ENCODE measurements around the gene RAB5A.
A peak's percentile ranks its signal among the peaks of the same experiment; 100 is the strongest.
"Not testable (repeated sequence)": the region's sequence is repeated elsewhere in the genome, so short reads cannot be mapped to it uniquely, and the experiment has no call there.

RAB5A gene

DNA sequence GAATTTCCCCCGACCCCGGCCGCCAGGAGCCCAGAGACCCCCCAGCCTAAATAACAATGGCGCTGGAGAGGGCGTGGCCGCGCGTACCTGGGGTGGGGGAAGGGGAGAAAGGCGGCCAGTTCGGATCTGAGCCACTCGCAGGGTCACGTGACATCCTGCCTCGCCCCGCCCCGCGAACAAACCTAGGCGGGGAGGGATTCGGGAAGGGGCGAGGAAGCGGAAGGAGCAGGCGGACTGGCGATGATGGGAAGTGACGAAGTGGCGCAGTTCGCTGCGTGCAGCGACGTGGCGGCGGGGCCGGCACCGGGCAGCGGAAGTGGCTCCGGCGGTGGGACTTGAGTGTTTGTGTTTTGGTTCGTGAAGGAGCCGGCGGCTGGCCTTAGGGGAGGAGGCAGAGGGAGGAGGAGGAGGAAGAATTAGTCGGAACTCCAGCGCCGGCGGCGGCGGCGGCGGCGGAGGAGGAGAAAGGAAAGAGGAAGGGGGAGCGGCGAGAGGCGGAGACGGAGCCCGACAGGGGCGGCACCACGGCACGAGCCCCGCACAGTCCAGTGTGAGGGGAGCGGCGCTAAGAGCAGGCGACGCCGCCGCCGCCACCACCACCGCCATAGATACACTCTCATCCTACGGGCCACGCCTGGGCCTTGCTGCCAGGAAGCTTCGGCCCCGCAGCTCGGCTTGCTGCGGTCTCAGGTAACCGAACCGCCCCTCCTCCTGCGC, at the start of gene RAB5A:
Gene RAB5A (plus strand): TSS at position 266 of the 717 bp plus-strand sequence. CDS start 3,802 bp downstream, outside the sequence.
- DNase-seq, result peak; percentile 95

GRCh38 chr3:19898721-19899120, 48.2 kb upstream of the RAB5A start:
- no peak for DNase-seq

- DNase-seq, result no peak
Observed at GRCh38 chr3:19899264-19899663, 47.6 kb upstream of the RAB5A start.

DNA sequence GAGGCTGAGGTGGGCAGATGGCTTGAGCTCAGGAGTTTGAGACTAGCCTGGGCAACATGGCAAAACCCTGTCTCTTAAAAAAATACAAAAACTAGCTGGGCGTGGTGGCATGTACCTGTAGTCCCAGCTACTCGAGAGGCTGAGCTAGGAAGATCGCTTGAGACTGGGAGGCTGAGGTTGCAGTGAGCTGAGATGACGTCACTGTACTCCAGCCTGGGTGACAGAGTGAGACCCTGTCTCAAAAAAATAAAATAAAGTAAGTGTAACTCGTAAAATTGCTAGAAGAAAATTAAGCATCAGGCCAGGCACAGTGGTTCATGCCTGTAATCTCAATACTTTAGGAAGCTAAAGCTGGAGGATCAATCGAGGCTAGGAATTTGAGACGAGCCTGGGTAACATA, 47.1 kb upstream of the RAB5A start:
- not testable (repeated sequence) for DNase-seq

- DNase-seq, result no peak
Observed at GRCh38 chr3:19901337-19901736, 45.6 kb upstream of the RAB5A start.

DNA sequence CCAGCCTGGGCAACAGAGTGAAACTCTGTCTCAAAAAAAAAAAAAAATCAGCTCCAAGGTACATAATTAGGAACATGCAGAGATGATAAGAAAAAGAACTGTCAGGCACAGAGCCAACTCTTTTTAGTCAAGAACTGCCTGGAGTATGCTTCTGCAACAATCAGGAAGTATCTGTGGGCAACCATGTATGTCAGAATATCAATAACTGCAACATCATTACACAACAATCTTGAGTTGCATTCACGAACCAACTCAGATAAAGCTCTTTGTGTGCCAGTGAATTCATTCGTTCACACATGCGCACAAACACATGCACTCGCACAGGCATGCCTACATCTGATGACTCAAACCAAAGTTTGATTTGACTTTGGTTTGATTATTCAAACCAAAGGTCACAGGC, 45.0 kb upstream of the RAB5A start:
- no peak for DNase-seq

DNA sequence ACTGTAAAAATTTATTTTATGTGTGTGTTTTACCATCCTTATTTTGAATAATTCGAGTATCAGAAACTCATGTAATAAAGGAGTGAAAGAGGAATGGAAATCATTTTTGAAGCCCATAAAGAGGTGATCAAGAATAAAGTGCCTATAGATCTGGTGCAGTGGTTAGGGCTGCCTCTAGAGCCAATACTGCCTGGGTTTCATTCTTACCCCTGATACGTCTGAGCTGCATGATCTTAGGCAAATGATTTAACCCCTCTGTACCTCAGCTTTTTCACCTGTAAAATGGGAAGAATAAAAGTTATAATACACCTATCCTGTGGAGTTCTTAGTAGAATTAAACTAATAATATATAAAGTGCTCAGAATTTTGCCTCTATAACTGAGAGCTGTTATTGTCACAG, 43.2 kb upstream of the RAB5A start:
- DNase-seq, result no peak

- no peak for DNase-seq
Observed at GRCh38 chr3:19907523-19907922, 39.4 kb upstream of the RAB5A start.

GRCh38 chr3:19911452-19911851, 35.4 kb upstream of the RAB5A start:
- DNase-seq, result no peak

GRCh38 chr3:19917167-19917566, 29.7 kb upstream of the RAB5A start:
- DNase-seq, result no peak

DNA sequence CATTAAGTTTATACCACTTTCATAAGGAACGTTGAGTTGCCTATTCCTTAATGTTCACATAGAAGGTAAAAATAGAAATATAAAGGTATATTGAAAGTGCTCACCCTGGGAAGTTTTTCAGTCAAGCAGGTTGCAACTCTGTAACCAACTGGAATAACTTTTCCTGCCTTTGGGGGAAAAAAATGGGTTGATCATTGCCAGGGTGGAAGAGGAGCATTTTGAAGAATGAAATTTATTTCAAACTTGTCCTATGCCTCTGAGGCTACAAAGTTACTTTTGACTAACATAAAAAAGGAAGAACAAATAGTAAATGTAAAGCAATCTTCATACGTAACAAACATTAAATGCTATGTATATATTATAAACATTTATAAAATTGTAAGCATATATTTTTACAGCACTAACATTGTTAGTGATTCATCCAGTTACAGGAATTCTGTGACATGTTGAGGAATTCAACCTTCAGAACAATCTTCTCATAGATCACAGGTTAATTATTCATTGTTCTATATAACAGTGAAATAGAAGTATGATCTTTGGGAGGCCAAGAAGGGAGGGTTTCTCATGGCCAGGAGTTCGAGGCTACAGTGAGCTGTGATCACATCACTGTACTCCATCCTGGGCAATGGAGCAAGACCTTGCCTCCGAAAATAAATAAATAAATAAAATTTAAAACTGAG, 26.4 kb upstream of the RAB5A start:
- no peak for DNase-seq

GRCh38 chr3:19931180-19931692, 15.7 kb upstream of the RAB5A start:
- no peak for DNase-seq

GRCh38 chr3:19931767-19932188, 15.1 kb upstream of the RAB5A start:
- no peak for DNase-seq

GRCh38 chr3:19932422-19932821, 14.5 kb upstream of the RAB5A start:
- DNase-seq, result no peak

- no peak for DNase-seq
Observed at GRCh38 chr3:19934098-19934566, 12.8 kb upstream of the RAB5A start, which contains the start of gene EFHB. TSS of gene EFHB (minus strand) at chr3:19934217. CDS start at chr3:19934018, 199 bp downstream.

DNA sequence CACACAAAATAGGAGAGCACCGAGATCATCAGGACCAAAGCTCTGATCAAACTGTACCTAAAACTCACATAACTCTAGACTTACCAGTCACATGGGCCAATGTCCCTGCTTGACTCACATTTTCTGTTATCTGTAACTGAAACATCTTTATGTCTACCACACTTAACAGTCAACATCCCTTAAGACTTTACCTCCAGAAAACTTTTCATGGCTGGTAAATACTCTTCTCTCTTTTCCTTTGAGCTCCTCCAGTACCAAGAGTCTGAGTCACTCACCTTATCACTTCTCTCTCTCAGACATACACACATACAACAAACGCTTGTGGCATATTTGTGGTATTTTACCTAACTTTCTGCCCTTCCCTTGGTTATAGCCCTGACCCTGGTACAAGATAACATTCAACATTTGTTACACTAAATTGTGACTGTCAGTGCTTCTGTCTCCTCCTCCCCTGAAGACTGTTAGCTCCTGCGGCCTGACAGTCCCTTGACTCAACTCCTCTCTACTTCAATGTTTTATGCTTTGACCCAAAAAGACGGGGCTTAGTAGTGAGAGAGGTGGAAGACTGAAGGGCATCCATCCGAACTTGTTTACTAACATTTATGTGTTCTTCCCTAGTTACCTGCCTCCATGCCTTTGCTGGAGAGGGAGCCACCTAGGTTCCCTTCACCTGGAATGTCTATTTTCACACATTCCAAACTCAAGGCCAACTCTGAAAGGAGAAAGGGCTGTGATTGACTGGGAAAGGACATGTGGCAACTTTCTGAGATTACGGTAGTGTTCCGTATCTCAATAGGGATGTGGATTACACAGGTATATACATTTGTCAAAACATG, 9.2 kb upstream of the RAB5A start:
- no peak for DNase-seq

- no peak for DNase-seq
Observed at GRCh38 chr3:19938295-19938627, 8.6 kb upstream of the RAB5A start.

DNA sequence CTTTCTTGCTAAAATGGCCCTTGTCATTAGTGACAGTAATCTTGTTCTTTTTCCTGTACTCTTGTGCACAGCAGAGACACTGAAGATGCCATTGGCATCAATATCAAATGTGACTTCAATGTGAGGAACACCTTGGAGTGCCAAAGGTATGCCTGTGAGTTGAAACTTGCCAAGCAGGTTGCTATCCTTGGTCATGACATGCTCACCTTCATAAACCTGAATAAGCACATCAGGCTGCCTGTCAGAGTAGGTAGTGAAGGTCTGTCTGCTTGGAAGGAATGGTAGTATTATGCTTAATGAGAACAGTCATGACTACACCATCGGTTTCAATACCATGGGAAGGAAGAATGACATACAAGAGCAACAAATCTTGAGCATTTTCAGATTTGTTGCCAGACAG, 6.3 kb upstream of the RAB5A start:
- DNase-seq, result no peak

- no peak for DNase-seq
Observed at GRCh38 chr3:19945534-19945933, 1.4 kb upstream of the RAB5A start.

- no peak for DNase-seq
Observed at GRCh38 chr3:19945969-19946831, 697 bp upstream of the RAB5A start.

DNA sequence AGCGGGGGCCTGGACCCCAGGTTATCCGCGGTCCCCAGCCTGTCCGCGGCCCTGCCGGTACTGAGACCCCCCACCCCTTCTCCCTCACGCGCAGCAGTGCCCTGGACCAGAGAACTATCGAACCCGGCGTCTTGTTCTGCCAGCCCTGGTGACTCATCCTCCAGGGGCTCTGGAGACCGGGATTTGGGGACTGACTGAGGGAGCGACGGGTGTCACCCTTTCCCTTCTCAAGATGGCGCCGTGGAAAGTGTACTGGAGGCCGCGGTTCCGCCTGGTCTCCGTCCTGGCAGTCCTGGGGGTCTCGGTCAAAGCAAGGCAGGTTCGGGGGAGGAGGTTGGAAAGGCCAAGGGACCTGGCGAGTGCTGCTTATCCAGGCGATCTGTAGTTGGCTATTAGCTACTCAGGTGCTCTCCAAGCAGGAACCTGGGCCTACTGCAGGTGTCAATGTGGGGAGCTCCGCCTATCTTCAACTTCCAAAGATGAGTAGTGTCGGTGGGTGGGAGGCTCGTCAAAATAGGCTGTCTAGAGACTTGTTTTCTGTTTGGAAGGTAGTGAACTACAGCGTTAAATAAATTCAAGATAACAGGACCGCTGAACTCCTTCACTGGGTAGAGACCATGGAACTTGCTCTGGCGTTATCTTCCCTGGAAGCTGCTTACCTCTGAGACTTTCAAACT, 790 bp downstream of the RAB5A start:
- peak; percentile 22 for DNase-seq

DNA sequence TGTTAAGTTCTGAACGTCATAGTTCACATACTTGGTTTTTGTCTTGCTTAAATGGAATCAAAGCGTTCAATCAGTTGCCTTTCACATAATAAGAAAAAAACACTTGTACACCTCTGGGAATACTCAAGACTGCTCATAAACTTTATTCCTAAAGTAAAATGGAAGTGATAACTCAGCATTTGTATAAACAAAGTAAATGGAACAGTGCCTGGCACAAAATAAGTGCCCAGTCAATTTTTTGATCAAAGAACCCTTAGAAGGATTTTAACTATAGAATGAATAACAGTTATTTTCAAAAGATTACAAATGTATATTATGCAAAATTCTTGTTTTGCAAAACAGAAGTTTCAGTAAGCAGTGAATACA, 1.3 kb downstream of the RAB5A start:
- DNase-seq, result no peak
